GM19324 (cell line): ENCODE data around the gene OSBPL5.

Experiments used
- ATAC-seq: cut with Tn5 transposase; IDR thresholded peaks from one replicate; pipeline ENCODE4 v1.9.1; 2021; ENCODE audit warnings: mild to moderate bottlenecking, moderate library complexity; ENCODE audit not compliant: unreplicated experiment, low FRiP score

Gene OSBPL5

GRCh38 chr11:3165152-3165705 is at the start of gene OSBPL5:
Gene OSBPL5, minus strand, starts transcription at chr11:3165310. Its CDS starts 36,162 bp downstream, at chr11:3129148.
- ATAC-seq = no peak

GRCh38 chr11:3214420-3214699 is 49.2 kb upstream of the OSBPL5 start:
- ATAC-seq = no peak

GRCh38 chr11:3213659-3214419 is 48.7 kb upstream of the OSBPL5 start:
- ATAC-seq = no peak

GRCh38 chr11:3208272-3208671 is 43.2 kb upstream of the OSBPL5 start:
- ATAC-seq = no peak

GRCh38 chr11:3207526-3208189 is 42.5 kb upstream of the OSBPL5 start:
- ATAC-seq = no peak

- ATAC-seq = no peak
These were observed 41.8 kb upstream of the OSBPL5 start for GRCh38 chr11:3206922-3207204.

GRCh38 chr11:3206156-3206921 is 41.2 kb upstream of the OSBPL5 start:
- no peak for ATAC-seq

- ATAC-seq = no peak
These were observed 40.4 kb upstream of the OSBPL5 start for GRCh38 chr11:3205261-3206155.

GRCh38 chr11:3204141-3205015 is 39.3 kb upstream of the OSBPL5 start:
- no peak for ATAC-seq

- ATAC-seq = no peak
These were observed 38.3 kb upstream of the OSBPL5 start for GRCh38 chr11:3203221-3204043.

- no peak for ATAC-seq
These were observed 37.6 kb upstream of the OSBPL5 start for GRCh38 chr11:3202759-3203158.

- ATAC-seq = no peak
These were observed 37.2 kb upstream of the OSBPL5 start for GRCh38 chr11:3202305-3202704.

GRCh38 chr11:3201677-3202181 is 36.6 kb upstream of the OSBPL5 start:
- ATAC-seq = no peak

GRCh38 chr11:3201112-3201581 is 36.0 kb upstream of the OSBPL5 start:
- no peak for ATAC-seq

GRCh38 chr11:3200388-3201111 is 35.4 kb upstream of the OSBPL5 start:
- no peak for ATAC-seq

- ATAC-seq = no peak
These were observed 34.6 kb upstream of the OSBPL5 start for GRCh38 chr11:3199537-3200295.

- no peak for ATAC-seq
These were observed 33.7 kb upstream of the OSBPL5 start for GRCh38 chr11:3198815-3199214.
